Effector CD8-positive, alpha-beta T cell (primary cell): ENCODE data around the gene CHN2.
"Not testable (repeated sequence)": the region's sequence is repeated elsewhere in the genome, so short reads cannot be mapped to it uniquely, and the experiment has no call there.

ENCODE experiments used
- DNase-seq: peaks from one replicate; lab custom pipeline; 2025; lab: John Stamatoyannopoulos, UW

The CHN2 gene

GRCh38 chr7:29256693-29257002, 62.1 kb downstream of the CHN2 start:
- DNase-seq = no peak

GRCh38 chr7:29258951-29259350, 64.4 kb downstream of the CHN2 start:
- no peak for DNase-seq

GRCh38 chr7:29262191-29262917, 67.8 kb downstream of the CHN2 start:
- DNase-seq = no peak

- not testable (repeated sequence) for DNase-seq
Observed at GRCh38 chr7:29263601-29264207, 69.1 kb downstream of the CHN2 start.

- DNase-seq = no peak
Observed at GRCh38 chr7:29265208-29265923, 70.8 kb downstream of the CHN2 start.

- DNase-seq = no peak
Observed at GRCh38 chr7:29269935-29270334, 75.4 kb downstream of the CHN2 start.

- no peak for DNase-seq
Observed at GRCh38 chr7:29270594-29271318, 76.2 kb downstream of the CHN2 start.

- no peak for DNase-seq
Observed at GRCh38 chr7:29271319-29271658, 76.7 kb downstream of the CHN2 start.

GRCh38 chr7:29272057-29272456, 77.5 kb downstream of the CHN2 start:
- DNase-seq = no peak

GRCh38 chr7:29274146-29275017, 79.8 kb downstream of the CHN2 start:
- no peak for DNase-seq

- DNase-seq = no peak
Observed at GRCh38 chr7:29275018-29275318, 80.4 kb downstream of the CHN2 start.

GRCh38 chr7:29275493-29275892, 80.9 kb downstream of the CHN2 start:
- DNase-seq = no peak

- DNase-seq = no peak
Observed at GRCh38 chr7:29276199-29276598, 81.6 kb downstream of the CHN2 start.

- no peak for DNase-seq
Observed at GRCh38 chr7:29276806-29277205, 82.2 kb downstream of the CHN2 start.

GRCh38 chr7:29277436-29278215, 83.1 kb downstream of the CHN2 start:
- no peak for DNase-seq

GRCh38 chr7:29278337-29279069, 83.9 kb downstream of the CHN2 start:
- DNase-seq = no peak

GRCh38 chr7:29281782-29282541, 87.4 kb downstream of the CHN2 start:
- no peak for DNase-seq

GRCh38 chr7:29282819-29283414, 88.3 kb downstream of the CHN2 start:
- no peak for DNase-seq
